ENCODE data around the gene IFNK.

The IFNK gene

GRCh38 chr9:27573634-27574590 is 49.8 kb downstream of the IFNK start:
- peak; percentile 98 for DNase-seq
